ENCODE data around the gene PEMT. TPM values are rescaled to one million over a fixed set of nuclear protein-coding genes. Genes with fewer than 3 reads are reported as not detected.

Gene PEMT
- total and polyA plus RNA-seq, 2 donors (not counting 1 experiment from before 2014, with no cell fraction given), result 10.7 to 20.3 TPM

DNA sequence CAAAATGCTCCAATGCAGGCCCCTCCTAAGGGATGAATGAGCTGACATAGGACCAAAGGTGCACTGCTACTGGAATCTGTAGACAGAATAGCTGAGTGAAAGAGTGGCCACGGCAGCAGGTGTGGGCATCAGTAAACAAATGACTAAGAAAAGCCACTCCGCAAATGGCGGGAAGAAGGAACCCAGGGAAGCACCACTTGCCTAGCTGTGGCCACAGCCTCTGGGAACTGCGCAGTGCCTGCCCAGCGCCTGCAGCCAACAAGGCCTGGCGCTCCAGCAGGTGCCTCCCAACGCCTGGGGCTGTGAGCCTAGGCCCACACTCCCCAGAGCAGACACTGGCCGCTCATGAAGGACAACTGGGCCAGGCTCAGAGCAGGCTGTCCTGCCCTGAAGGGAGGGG, 11.8 kb downstream of the PEMT start:
- ChIA-PET POLR2A (no interaction called here), CTCF (no interaction called here)
- H3K27me3 ChIP-seq (replicated peaks in 1 of 4; ENCODE audit: control extremely low read depth in 1 of 4, control insufficient read depth in 3 of 4, insufficient read depth in 4 of 4, low read length in 3 of 4), result no peaks in the 10 kb centered on the region
- H3K4me2 ChIP-seq (replicated peaks; ENCODE audit: low read depth, low read length, poor library complexity, severe bottlenecking), result no peak overlapping the region
- H2AFZ ChIP-seq (ENCODE audit: insufficient read depth, low read depth, low read length, poor library complexity, severe bottlenecking), result no peak overlapping the region
- Mint-ChIP-seq H3K27me3 (no peaks in the 10 kb centered on the region), H3K4me3 (no peak overlapping the region), H3K9me3 (ENCODE audit: insufficient read depth) (no peaks in the 10 kb centered on the region), H3K27ac (no peak overlapping the region), H3K4me1 (no peaks in the 10 kb centered on the region)
- no peak overlapping the region for H3K9ac ChIP-seq (ENCODE audit: low read length)
- TF ChIP-seq, protein P1, sequence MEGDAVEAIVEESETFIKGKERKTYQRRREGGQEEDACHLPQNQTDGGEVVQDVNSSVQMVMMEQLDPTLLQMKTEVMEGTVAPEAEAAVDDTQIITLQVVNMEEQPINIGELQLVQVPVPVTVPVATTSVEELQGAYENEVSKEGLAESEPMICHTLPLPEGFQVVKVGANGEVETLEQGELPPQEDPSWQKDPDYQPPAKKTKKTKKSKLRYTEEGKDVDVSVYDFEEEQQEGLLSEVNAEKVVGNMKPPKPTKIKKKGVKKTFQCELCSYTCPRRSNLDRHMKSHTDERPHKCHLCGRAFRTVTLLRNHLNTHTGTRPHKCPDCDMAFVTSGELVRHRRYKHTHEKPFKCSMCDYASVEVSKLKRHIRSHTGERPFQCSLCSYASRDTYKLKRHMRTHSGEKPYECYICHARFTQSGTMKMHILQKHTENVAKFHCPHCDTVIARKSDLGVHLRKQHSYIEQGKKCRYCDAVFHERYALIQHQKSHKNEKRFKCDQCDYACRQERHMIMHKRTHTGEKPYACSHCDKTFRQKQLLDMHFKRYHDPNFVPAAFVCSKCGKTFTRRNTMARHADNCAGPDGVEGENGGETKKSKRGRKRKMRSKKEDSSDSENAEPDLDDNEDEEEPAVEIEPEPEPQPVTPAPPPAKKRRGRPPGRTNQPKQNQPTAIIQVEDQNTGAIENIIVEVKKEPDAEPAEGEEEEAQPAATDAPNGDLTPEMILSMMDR (IDR thresholded peaks at IDR 0.05), result no peak
- no peak for TF ChIP-seq EZH2 (IDR thresholded peaks at IDR 0.05; ENCODE audit: borderline replicate concordance, insufficient read depth, low read depth, low read length, poor library complexity, severe bottlenecking)
- no peak overlapping the region for H3K4me3 ChIP-seq (ENCODE audit: control extremely low read depth in 1 of 5, extremely low read depth in 1 of 5, insufficient read depth in 1 of 5, low read depth in 2 of 5, low read length in 4 of 5)
- H3K27ac ChIP-seq (ENCODE audit: low read length in 2 of 2), result no peak overlapping the region
- ATAC-seq (ENCODE audit: low read depth), result no peak
- H3K9me3 ChIP-seq (ENCODE audit: control extremely low read depth in 1 of 3, control insufficient read depth in 2 of 3, insufficient read depth in 1 of 3, low read length in 2 of 3), result no peaks in the 10 kb centered on the region
- no peak for DNase-seq
- no peaks in the 10 kb centered on the region for H4K20me1 ChIP-seq (ENCODE audit: control insufficient read depth, insufficient read depth, low read length, poor library complexity, severe bottlenecking)
- no peaks in the 10 kb centered on the region for H3K4me1 ChIP-seq (ENCODE audit: control insufficient read depth in 2 of 2, insufficient read depth in 2 of 2, low read length in 2 of 2)
- WGBS (ENCODE audit: insufficient coverage), result 94% methylated on average over 8 of the region's 8 CpGs
- intact Hi-C loops (cut with micrococcal nuclease), result no loop called here
- H3K79me2 ChIP-seq (ENCODE audit: control insufficient read depth, insufficient read depth, low read length), result peaks cover 22% of the 10 kb centered on the region
- peaks cover 0 to 4% of the 10 kb centered on the region in 2 experiments for H3K36me3 ChIP-seq (replicated peaks in 1 of 2; ENCODE audit: control extremely low read depth in 1 of 2, control insufficient read depth in 1 of 2, extremely low read depth in 1 of 2, insufficient read depth in 2 of 2, low read length in 1 of 2)

DNA sequence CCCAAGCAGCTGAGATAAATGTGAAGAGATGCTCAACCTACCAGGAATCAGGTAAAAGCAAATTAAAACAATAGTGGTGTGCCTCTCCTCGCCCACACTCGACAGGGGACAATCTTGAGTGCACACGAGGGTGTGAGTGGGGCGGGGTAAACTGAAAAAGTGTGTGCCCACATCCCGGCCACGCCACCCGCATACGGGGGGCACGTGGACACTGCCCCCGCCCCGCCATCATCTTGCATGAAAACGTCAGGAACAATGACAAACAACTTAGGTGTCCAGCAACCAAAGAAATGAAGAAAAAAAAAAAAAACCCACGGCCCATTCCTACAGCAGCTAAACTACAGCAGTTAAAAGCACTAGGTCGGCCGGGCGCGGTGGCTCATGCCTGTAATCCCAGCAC, 14.1 kb downstream of the PEMT start:
- ChIA-PET POLR2A (no interaction called here), CTCF (no interaction called here)
- Histone ChIP-seq H4K20me1 (ENCODE audit: control insufficient read depth, insufficient read depth, low read length, poor library complexity, severe bottlenecking) (no peaks in the 10 kb centered on the region), H3K27me3 (replicated peaks in 1 of 4; ENCODE audit: control extremely low read depth in 1 of 4, control insufficient read depth in 3 of 4, insufficient read depth in 4 of 4, low read length in 3 of 4) (no peaks in the 10 kb centered on the region), H2AFZ (ENCODE audit: insufficient read depth, low read depth, low read length, poor library complexity, severe bottlenecking) (no peak overlapping the region), H3K4me1 (ENCODE audit: control insufficient read depth in 2 of 2, insufficient read depth in 2 of 2, low read length in 2 of 2) (no peaks in the 10 kb centered on the region), H3K27ac (ENCODE audit: low read length in 2 of 2) (no peak overlapping the region), H3K79me2 (ENCODE audit: control insufficient read depth, insufficient read depth, low read length) (peaks cover 6% of the 10 kb centered on the region), H3K9ac (ENCODE audit: low read length) (no peak overlapping the region), H3K9me3 (ENCODE audit: control extremely low read depth in 1 of 3, control insufficient read depth in 2 of 3, insufficient read depth in 1 of 3, low read length in 2 of 3) (no peaks in the 10 kb centered on the region), H3K4me2 (replicated peaks; ENCODE audit: low read depth, low read length, poor library complexity, severe bottlenecking) (no peak overlapping the region), H3K4me3 (ENCODE audit: control extremely low read depth in 1 of 5, extremely low read depth in 1 of 5, insufficient read depth in 1 of 5, low read depth in 2 of 5, low read length in 4 of 5) (no peak overlapping the region), H3K36me3 (replicated peaks in 1 of 2; ENCODE audit: control extremely low read depth in 1 of 2, control insufficient read depth in 1 of 2, extremely low read depth in 1 of 2, insufficient read depth in 2 of 2, low read length in 1 of 2) (peaks cover 0 to 4% of the 10 kb centered on the region in 2 experiments)
- no peak for DNase-seq
- Mint-ChIP-seq H3K27me3 (no peaks in the 10 kb centered on the region), H3K27ac (no peak overlapping the region), H3K4me1 (no peaks in the 10 kb centered on the region), H3K4me3 (no peak overlapping the region), H3K9me3 (ENCODE audit: insufficient read depth) (no peaks in the 10 kb centered on the region)
- WGBS (ENCODE audit: insufficient coverage), result 97% methylated on average over 11 of the region's 17 CpGs
- no peak for ATAC-seq (ENCODE audit: low read depth)
- intact Hi-C loops (cut with micrococcal nuclease), result no loop called here
- TF ChIP-seq, protein P1 (IDR thresholded peaks at IDR 0.05), result no peak
- TF ChIP-seq EZH2 (IDR thresholded peaks at IDR 0.05; ENCODE audit: borderline replicate concordance, insufficient read depth, low read depth, low read length, poor library complexity, severe bottlenecking), result no peak
